ENCODE results near the gene SOBP.

GRCh38 chr6:107600936-107601335 is 111.0 kb downstream of the SOBP start:
- no peak for TF ChIP-seq ZNF274 (IDR thresholded peaks at IDR 0.05; ENCODE audit: low read depth, low read length)
- TF ChIP-seq YY1 (IDR thresholded peaks at IDR 0.05; ENCODE audit: insufficient read depth, insufficient read length) = no peak
- TF ChIP-seq SUZ12 (IDR thresholded peaks at IDR 0.05; ENCODE audit: extremely low read depth, insufficient read depth, insufficient read length) = no peak
